Measurements from ENCODE around the gene MAOA.

DNA sequence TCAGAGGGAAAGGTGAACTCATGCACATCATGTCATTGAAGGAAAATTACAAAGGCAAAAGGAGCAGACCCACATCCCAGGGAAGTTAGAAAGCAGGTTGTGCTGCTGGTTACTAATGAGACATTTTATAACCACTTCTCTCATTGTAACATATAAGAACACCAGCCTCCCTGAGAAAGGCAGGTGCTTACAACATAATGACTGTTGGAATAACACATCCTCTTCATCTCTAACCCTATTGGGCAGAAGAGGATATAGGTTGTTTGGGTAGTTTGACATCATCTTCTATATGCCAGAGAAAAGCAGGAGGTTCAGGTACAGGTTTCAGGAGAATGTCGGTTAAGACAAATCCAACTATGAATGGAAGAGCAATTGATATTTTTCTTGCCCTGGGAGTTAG lies 77.6 kb downstream of the MAOA start:
- TF ChIP-seq, protein P1, sequence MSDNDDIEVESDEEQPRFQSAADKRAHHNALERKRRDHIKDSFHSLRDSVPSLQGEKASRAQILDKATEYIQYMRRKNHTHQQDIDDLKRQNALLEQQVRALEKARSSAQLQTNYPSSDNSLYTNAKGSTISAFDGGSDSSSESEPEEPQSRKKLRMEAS (IDR thresholded peaks at IDR 0.05) = no peak
- no peak for TF ChIP-seq TCF12 (IDR thresholded peaks at IDR 0.05; ENCODE audit: low read depth)
- TF ChIP-seq, protein P2, sequence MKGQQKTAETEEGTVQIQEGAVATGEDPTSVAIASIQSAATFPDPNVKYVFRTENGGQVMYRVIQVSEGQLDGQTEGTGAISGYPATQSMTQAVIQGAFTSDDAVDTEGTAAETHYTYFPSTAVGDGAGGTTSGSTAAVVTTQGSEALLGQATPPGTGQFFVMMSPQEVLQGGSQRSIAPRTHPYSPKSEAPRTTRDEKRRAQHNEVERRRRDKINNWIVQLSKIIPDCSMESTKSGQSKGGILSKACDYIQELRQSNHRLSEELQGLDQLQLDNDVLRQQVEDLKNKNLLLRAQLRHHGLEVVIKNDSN (IDR thresholded peaks at IDR 0.05) = no peak
- TF ChIP-seq, protein P3, sequence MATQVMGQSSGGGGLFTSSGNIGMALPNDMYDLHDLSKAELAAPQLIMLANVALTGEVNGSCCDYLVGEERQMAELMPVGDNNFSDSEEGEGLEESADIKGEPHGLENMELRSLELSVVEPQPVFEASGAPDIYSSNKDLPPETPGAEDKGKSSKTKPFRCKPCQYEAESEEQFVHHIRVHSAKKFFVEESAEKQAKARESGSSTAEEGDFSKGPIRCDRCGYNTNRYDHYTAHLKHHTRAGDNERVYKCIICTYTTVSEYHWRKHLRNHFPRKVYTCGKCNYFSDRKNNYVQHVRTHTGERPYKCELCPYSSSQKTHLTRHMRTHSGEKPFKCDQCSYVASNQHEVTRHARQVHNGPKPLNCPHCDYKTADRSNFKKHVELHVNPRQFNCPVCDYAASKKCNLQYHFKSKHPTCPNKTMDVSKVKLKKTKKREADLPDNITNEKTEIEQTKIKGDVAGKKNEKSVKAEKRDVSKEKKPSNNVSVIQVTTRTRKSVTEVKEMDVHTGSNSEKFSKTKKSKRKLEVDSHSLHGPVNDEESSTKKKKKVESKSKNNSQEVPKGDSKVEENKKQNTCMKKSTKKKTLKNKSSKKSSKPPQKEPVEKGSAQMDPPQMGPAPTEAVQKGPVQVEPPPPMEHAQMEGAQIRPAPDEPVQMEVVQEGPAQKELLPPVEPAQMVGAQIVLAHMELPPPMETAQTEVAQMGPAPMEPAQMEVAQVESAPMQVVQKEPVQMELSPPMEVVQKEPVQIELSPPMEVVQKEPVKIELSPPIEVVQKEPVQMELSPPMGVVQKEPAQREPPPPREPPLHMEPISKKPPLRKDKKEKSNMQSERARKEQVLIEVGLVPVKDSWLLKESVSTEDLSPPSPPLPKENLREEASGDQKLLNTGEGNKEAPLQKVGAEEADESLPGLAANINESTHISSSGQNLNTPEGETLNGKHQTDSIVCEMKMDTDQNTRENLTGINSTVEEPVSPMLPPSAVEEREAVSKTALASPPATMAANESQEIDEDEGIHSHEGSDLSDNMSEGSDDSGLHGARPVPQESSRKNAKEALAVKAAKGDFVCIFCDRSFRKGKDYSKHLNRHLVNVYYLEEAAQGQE (IDR thresholded peaks at IDR 0.05; ENCODE audit: low read depth) = no peak
- TF ChIP-seq CEBPB (IDR thresholded peaks at IDR 0.05) = no peak
